ENCODE data around the gene TMEM219.

Gene TMEM219

DNA sequence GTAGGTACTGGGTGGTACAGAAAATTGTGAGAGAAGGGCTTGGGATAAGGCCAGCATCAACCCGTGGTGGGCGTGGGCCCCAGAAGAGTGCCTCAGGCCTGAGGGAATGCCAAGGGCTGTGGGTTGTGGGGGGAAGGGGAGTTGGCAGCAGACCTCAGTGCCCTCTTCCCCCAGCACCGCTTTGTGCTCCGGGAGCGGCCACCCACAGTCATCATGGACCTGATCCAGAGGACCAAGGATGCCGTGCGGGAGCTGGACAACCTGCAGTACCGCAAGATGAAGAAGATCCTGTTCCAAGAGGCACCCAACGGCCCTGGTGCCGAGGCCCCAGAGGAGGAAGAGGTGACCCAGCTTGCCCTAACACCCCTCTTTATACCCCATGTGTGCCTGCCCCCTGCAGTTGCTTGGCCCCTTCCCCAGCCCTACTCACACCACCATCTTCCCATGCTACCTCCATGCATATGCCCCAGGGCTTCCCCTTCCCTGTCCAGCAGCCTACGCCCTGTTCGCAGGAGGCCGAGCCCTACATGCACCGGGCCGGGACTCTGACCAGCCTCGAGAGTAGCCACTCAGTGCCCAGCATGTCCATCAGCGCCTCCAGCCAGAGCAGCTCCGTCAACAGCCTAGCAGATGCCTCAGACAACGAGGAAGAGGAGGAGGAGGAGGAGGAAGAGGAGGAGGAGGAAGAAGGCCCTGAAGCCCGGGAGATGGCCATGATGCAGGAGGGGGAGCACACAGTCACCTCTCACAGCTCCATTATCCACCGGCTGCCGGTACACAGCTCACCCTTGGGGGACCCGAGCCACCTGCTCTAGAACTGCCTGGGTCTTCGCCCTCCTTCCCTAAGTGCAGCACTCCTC, 20.9 kb downstream of the TMEM219 start:
- H3K27ac Mint-ChIP-seq, result no peak overlapping the region

DNA sequence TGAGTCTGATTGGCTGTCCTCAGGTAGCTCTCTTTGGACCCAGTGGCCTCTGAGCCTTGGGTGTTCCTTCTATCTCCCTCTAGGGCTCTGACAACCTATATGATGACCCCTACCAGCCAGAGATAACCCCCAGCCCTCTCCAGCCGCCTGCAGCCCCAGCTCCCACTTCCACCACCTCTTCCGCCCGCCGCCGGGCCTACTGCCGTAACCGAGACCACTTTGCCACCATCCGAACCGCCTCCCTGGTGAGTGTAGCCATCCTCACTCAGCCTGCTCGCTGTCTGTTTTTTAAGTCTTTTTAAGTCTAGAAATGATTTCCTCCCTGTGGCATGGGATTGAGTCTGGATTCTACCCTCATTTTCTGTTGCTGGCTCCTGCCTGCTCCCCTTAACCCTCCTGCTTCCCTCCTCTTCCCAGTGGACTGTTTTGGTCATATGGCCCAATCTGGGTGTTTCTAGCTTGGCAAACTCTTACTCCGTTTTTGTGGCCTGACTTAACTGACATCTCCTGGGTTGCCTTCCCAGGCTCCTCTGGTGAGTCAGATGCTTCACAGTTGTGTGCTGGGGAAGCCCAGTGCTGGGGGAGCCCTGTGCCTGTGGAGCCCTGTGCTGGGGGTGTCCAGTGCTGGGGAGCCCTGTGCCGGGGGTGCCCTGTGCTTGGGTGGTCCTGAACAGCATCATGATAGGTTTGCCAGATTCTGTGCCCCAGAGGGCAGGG, 21.7 kb downstream of the TMEM219 start:
- no peaks in the 10 kb centered on the region for H3K27me3 Mint-ChIP-seq (ENCODE audit: low read depth)
- H3K9me3 Mint-ChIP-seq, result no peaks in the 10 kb centered on the region
- peak overlapping the region; percentile 34 for H3K27ac Mint-ChIP-seq
- H3K4me3 Mint-ChIP-seq, result no peak overlapping the region
- H3K4me1 Mint-ChIP-seq (ENCODE audit: low read depth), result no peaks in the 10 kb centered on the region
- no peak for DNase-seq (ENCODE audit: low spot score)
- peaks cover 63% of the 10 kb centered on the region for H3K36me3 Mint-ChIP-seq (ENCODE audit: low read depth)

More for the DNA sequence above, 20.9 kb downstream of the TMEM219 start:
- H3K4me1 Mint-ChIP-seq (ENCODE audit: low read depth), result no peaks in the 10 kb centered on the region
- no peaks in the 10 kb centered on the region for H3K27me3 Mint-ChIP-seq (ENCODE audit: low read depth)
- H3K36me3 Mint-ChIP-seq (ENCODE audit: low read depth), result peaks cover 60% of the 10 kb centered on the region
- no peak for DNase-seq (ENCODE audit: low spot score)
- no peaks in the 10 kb centered on the region for H3K9me3 Mint-ChIP-seq
- no peak overlapping the region for H3K4me3 Mint-ChIP-seq

DNA sequence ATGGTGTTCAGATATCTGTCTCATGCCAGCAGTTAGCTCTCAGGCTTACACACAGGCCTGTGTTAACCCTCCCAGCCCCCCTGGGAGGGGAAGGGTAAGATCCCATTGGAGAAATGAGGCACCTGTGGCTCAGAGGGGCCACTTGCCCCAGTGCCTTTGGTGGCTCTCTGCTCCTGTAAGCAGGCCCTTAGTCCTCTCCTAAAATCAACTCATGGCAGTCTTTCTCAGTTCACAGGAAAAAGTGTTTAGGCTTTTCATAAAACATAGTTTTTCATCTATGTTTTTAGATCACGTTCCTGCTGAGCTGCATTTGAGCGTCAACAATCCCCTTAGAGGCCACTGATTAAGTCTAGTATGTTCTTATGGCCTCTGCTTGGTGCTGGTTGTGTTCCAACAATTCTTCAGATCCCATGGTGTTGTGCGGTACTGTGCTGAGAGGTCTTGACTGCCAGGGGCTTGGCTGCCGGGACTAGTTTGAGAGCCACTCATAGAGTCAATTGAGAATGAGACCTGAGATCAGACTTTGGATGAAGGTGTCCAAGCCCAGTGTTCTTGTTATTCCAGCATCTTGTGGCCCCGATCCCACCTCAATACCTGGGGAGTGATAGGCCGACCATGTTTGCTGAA, 22.4 kb downstream of the TMEM219 start:
- no peak overlapping the region for H3K4me3 Mint-ChIP-seq
- no peak overlapping the region for H3K27ac Mint-ChIP-seq
- H3K27me3 Mint-ChIP-seq (ENCODE audit: low read depth), result no peaks in the 10 kb centered on the region
- peaks cover 61% of the 10 kb centered on the region for H3K36me3 Mint-ChIP-seq (ENCODE audit: low read depth)
- H3K4me1 Mint-ChIP-seq (ENCODE audit: low read depth), result peaks cover 3% of the 10 kb centered on the region
- DNase-seq (ENCODE audit: low spot score), result no peak
- no peaks in the 10 kb centered on the region for H3K9me3 Mint-ChIP-seq

DNA sequence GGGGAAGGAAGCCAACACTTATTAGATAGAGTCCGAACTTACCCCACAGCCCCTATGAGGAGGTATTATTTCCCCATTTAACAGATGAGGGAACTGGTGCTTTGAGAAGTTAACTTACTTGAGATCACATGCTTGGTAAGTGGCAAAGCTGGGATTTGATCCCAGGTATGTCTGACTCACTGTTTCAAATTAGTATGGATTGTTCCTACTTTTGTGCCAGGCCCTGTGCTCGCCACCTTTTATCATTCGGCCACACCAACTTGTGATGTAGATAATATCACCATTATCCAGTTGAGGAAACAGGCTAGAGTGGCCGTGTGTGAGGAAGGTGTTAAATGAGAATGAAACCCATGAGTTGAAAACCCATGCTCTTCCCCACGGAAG, 22.9 kb downstream of the TMEM219 start:
- no peak overlapping the region for H3K27ac Mint-ChIP-seq
- H3K36me3 Mint-ChIP-seq (ENCODE audit: low read depth), result peaks cover 61% of the 10 kb centered on the region
- H3K9me3 Mint-ChIP-seq, result no peaks in the 10 kb centered on the region
- DNase-seq (ENCODE audit: low spot score), result no peak
- H3K27me3 Mint-ChIP-seq (ENCODE audit: low read depth), result no peaks in the 10 kb centered on the region
- H3K4me3 Mint-ChIP-seq, result no peak overlapping the region
- H3K4me1 Mint-ChIP-seq (ENCODE audit: low read depth), result peaks cover 3% of the 10 kb centered on the region

DNA sequence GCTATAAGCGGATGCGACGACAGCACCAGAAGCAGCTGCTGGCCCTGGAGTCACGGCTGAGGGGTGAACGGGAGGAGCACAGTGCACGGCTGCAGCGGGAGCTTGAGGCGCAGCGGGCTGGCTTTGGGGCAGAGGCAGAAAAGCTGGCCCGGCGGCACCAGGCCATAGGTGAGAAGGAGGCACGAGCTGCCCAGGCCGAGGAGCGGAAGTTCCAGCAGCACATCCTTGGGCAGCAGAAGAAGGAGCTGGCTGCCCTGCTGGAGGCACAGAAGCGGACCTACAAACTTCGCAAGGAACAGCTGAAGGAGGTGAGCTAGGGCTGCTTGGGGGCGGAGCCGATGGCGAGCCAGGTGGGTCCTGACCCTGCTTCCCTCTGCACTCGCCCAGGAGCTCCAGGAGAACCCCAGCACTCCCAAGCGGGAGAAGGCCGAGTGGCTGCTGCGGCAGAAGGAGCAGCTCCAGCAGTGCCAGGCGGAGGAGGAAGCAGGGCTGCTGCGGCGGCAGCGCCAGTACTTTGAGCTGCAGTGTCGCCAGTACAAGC, 23.5 kb downstream of the TMEM219 start:
- DNase-seq (ENCODE audit: low spot score), result no peak
- Mint-ChIP-seq H3K27ac (no peak overlapping the region), H3K36me3 (ENCODE audit: low read depth) (peaks cover 62% of the 10 kb centered on the region), H3K4me3 (no peak overlapping the region), H3K4me1 (ENCODE audit: low read depth) (peaks cover 3% of the 10 kb centered on the region), H3K9me3 (no peaks in the 10 kb centered on the region), H3K27me3 (ENCODE audit: low read depth) (no peaks in the 10 kb centered on the region)

DNA sequence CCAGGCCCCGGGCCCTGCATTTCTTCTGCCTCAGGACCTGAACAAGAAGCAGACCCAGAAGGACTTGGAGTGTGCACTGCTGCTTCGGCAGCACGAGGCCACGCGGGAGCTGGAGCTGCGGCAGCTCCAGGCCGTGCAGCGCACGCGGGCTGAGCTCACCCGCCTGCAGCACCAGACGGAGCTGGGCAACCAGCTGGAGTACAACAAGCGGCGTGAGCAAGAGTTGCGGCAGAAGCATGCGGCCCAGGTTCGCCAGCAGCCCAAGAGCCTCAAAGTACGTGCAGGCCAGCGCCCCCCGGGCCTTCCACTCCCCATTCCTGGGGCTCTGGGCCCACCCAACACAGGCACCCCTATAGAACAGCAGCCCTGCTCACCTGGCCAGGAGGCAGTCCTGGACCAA, 24.4 kb downstream of the TMEM219 start:
- Mint-ChIP-seq H3K36me3 (ENCODE audit: low read depth) (peaks cover 59% of the 10 kb centered on the region), H3K4me1 (ENCODE audit: low read depth) (peaks cover 3% of the 10 kb centered on the region), H3K27me3 (ENCODE audit: low read depth) (no peaks in the 10 kb centered on the region), H3K27ac (no peak overlapping the region), H3K9me3 (no peaks in the 10 kb centered on the region), H3K4me3 (no peak overlapping the region)
- no peak for DNase-seq (ENCODE audit: low spot score)

DNA sequence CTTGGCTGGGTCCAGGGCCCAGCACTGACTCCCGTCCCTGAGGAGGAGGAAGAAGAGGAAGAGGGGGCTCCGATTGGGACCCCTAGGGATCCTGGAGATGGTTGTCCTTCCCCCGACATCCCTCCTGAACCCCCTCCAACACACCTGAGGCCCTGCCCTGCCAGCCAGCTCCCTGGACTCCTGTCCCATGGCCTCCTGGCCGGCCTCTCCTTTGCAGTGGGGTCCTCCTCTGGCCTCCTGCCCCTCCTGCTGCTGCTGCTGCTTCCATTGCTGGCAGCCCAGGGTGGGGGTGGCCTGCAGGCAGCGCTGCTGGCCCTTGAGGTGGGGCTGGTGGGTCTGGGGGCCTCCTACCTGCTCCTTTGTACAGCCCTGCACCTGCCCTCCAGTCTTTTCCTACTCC, 25.1 kb downstream of the TMEM219 start:
- H3K36me3 Mint-ChIP-seq (ENCODE audit: low read depth), result peaks cover 56% of the 10 kb centered on the region
- H3K9me3 Mint-ChIP-seq, result no peaks in the 10 kb centered on the region
- H3K4me3 Mint-ChIP-seq, result no peak overlapping the region
- H3K27ac Mint-ChIP-seq, result no peak overlapping the region
- no peak for DNase-seq (ENCODE audit: low spot score)
- H3K27me3 Mint-ChIP-seq (ENCODE audit: low read depth), result no peaks in the 10 kb centered on the region
- peaks cover 3% of the 10 kb centered on the region for H3K4me1 Mint-ChIP-seq (ENCODE audit: low read depth)

DNA sequence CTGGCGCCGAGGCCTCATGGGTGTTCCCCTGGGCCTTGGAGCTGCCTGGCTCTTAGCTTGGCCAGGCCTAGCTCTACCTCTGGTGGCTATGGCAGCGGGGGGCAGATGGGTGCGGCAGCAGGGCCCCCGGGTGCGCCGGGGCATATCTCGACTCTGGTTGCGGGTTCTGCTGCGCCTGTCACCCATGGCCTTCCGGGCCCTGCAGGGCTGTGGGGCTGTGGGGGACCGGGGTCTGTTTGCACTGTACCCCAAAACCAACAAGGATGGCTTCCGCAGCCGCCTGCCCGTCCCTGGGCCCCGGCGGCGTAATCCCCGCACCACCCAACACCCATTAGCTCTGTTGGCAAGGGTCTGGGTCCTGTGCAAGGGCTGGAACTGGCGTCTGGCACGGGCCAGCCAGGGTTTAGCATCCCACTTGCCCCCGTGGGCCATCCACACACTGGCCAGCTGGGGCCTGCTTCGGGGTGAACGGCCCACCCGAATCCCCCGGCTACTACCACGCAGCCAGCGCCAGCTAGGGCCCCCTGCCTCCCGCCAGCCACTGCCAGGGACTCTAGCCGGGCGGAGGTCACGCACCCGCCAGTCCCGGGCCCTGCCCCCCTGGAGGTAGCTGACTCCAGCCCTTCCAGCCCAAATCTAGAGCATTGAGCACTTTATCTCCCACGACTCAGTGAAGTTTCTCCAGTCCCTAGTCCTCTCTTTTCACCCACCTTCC, 25.6 kb downstream of the TMEM219 start:
- H3K27me3 Mint-ChIP-seq (ENCODE audit: low read depth), result no peaks in the 10 kb centered on the region
- peaks cover 53% of the 10 kb centered on the region for H3K36me3 Mint-ChIP-seq (ENCODE audit: low read depth)
- no peak overlapping the region for H3K27ac Mint-ChIP-seq
- DNase-seq (ENCODE audit: low spot score), result no peak
- peaks cover 3% of the 10 kb centered on the region for H3K4me1 Mint-ChIP-seq (ENCODE audit: low read depth)
- no peak overlapping the region for H3K4me3 Mint-ChIP-seq
- H3K9me3 Mint-ChIP-seq, result no peaks in the 10 kb centered on the region

DNA sequence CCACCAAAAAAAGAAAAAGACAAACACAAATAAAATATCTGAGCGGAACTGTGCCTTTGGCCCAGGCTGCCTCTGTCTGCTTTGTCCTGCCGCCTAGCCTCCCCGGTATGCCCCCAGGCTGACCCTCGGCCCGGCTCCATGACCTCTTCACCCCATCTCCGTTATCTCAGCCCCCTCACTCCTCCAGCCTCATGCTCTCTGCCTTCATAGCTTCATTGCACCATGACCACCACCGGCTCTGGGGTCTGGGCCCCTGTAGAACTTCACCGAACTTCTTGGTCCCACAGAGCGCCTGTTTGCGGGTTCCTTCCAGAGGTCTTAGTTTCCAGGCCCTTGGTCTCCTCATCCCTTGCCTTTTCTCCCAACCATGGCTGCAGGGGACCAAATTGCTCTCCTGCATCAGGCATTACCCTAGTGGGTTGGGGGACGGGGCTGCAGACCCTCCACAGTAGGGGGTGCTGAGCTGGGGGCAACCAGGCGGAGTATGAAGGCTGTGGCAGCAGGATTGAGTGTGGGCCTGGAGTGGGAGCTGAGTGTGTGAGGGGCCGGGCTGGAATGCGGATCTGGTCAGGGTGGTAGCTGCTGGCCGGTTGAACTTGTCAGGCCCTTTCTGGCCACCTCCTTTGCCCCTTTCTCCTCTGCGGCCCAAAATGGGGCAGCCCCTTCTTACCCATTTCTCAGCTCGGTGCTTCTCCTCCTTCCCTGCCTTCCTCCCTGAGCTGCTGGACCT, 26.6 kb downstream of the TMEM219 start:
- Mint-ChIP-seq H3K9me3 (no peaks in the 10 kb centered on the region), H3K27me3 (ENCODE audit: low read depth) (no peaks in the 10 kb centered on the region), H3K27ac (peak overlapping the region; percentile 44), H3K4me1 (ENCODE audit: low read depth) (peaks cover 3% of the 10 kb centered on the region), H3K4me3 (no peak overlapping the region), H3K36me3 (ENCODE audit: low read depth) (peaks cover 47% of the 10 kb centered on the region)
- DNase-seq (ENCODE audit: low spot score), result no peak

DNA sequence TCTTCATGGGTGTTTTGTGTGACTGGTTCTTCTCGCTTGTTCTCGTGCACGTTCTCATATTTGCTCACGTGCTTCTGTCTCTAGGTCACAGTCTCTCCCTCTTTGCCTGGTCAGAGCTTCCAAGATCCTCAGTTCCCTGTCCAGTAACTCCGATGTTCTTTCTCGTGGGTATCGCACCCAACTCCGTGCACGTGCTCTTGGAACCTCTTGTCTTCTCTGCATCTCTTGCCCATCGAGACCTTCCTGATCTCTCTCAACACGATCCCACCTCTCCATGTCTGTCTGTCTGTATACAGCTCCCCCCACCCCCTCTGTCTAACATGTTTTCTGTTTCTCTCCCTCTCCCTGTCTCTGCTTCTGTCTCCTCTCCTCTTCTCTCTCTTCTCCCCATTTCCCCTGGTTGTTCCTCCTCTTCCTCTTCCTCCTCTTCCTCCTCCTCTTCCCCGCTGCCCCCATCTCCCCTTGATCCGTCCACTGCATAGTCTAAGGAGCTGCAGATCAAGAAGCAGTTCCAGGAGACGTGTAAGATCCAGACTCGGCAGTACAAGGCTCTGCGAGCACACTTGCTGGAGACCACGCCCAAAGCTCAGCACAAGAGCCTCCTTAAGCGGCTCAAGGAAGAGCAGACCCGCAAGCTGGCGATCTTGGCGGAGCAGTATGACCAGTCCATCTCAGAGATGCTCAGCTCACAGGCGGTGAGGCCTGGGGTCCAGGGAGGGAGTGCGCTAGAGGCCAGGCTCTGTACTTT, 27.4 kb downstream of the TMEM219 start:
- Mint-ChIP-seq H3K4me3 (no peak overlapping the region), H3K36me3 (ENCODE audit: low read depth) (peaks cover 47% of the 10 kb centered on the region), H3K27me3 (ENCODE audit: low read depth) (no peaks in the 10 kb centered on the region), H3K9me3 (no peaks in the 10 kb centered on the region), H3K27ac (peak overlapping the region; percentile 44), H3K4me1 (ENCODE audit: low read depth) (peaks cover 9% of the 10 kb centered on the region)
- DNase-seq (ENCODE audit: low spot score), result no peak

DNA sequence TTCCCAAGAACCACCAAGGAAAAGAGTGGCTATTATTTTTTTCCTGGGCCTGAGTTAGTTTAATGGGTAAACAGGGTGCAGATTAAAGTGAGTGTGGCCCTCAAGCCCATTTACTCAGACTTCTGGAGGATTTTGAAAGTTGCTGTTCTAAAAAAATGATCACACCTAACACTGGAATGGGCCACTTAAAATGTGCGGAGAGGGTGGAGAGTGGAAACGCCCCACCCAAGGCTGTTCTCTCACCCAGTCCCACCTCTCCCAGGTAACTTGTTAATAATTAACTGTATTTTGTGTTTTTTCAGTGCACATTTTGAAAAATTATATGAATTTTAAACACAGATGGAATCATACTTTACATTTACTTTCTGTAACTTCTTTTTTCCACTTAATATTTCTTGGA, 28.2 kb downstream of the TMEM219 start:
- H3K27ac Mint-ChIP-seq, result no peak overlapping the region
- H3K36me3 Mint-ChIP-seq (ENCODE audit: low read depth), result peaks cover 47% of the 10 kb centered on the region
- no peak for DNase-seq (ENCODE audit: low spot score)
- no peaks in the 10 kb centered on the region for H3K27me3 Mint-ChIP-seq (ENCODE audit: low read depth)
- H3K9me3 Mint-ChIP-seq, result no peaks in the 10 kb centered on the region
- no peak overlapping the region for H3K4me3 Mint-ChIP-seq
- peaks cover 15% of the 10 kb centered on the region for H3K4me1 Mint-ChIP-seq (ENCODE audit: low read depth)

DNA sequence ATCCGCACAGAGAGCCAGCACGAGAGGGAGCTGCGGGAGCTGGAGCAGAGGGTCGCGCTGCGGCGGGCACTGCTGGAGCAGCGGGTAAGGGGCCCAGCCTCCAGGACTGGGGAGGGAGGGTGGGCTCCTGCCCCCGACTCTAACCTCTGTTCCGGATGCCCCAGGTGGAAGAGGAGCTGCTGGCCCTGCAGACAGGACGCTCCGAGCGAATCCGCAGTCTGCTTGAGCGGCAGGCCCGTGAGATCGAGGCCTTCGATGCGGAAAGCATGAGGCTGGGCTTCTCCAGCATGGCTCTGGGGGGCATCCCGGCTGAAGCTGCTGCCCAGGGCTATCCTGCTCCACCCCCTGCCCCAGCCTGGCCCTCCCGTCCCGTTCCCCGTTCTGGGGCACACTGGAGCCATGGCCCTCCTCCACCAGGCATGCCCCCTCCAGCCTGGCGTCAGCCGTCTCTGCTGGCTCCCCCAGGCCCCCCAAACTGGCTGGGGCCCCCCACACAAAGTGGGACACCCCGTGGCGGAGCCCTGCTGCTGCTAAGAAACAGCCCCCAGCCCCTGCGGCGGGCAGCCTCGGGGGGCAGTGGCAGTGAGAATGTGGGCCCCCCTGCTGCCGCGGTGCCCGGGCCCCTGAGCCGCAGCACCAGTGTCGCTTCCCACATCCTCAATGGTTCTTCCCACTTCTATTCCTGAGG, 29.1 kb downstream of the TMEM219 start:
- no peaks in the 10 kb centered on the region for H3K9me3 Mint-ChIP-seq
- no peak overlapping the region for H3K27ac Mint-ChIP-seq
- no peaks in the 10 kb centered on the region for H3K27me3 Mint-ChIP-seq (ENCODE audit: low read depth)

More for the DNA sequence above, 29.1 kb downstream of the TMEM219 start:
- no peak for DNase-seq (ENCODE audit: low spot score)
- H3K4me1 Mint-ChIP-seq (ENCODE audit: low read depth), result peaks cover 15% of the 10 kb centered on the region
- peaks cover 43% of the 10 kb centered on the region for H3K36me3 Mint-ChIP-seq (ENCODE audit: low read depth)
- no peak overlapping the region for H3K4me3 Mint-ChIP-seq

Measured in T-helper 2 cell treated with Interferon-gamma antibody and Interleukin-4, amounts not matched to agents 5 μg/mL and 100 μg/mL, for 36 hours (primary cell).